ENCODE data around the gene PNCK. TPM values are rescaled to one million over a fixed set of nuclear protein-coding genes. Genes with fewer than 3 reads are reported as not detected.

Gene PNCK
- total and polyA plus RNA-seq, 2 of the 13 experiments (the other 11 are each of a cell fraction or from before 2014, with no cell fraction given): 33.1 TPM; not detected in 1

DNA sequence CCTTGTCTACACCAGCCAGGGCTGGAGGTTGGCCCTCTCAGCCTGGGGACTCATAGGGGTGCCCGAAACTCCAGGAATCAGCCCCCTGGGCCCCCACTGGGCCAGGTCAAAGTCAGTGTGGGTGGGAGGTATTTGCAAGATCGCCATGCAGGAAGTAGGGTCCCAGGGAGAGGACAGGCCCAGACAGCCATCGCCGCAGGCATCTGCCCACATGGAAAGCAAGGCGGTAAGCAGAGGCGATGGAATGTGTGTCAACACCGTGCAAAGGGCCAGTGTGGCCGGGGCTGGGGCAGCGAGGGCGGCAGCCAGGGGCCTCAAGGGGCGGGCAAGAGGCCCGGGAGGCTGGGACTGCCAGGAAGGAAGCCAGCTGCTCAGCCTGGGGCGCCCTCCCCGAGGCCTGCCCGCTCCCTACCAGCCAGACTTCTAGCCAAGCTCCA is 45.9 kb downstream of the PNCK start:
- peak; percentile 68 for ATAC-seq
- peak; percentile 80 for DNase-seq (ENCODE audit: low spot score)
- Histone ChIP-seq H3K27ac (ENCODE audit: extremely low read length, insufficient read depth, low read length) (peak overlapping the region; percentile 100), H3K36me3 (replicated peaks in 1 of 2; ENCODE audit: control insufficient read depth in 1 of 2, insufficient read depth in 2 of 2, low read length in 2 of 2) (no peaks in the 10 kb centered on the region), H3K9ac (ENCODE audit: insufficient read depth, low read depth, low read length) (peak overlapping the region; percentile 84), H3K4me3 (replicated peaks in 1 of 3; ENCODE audit: insufficient read depth in 1 of 3, low read depth in 2 of 3, low read length in 3 of 3) (peak overlapping the region in 1 of 3 experiments; percentile 37; a peak in 2 of 6 replicates), H3K4me2 (ENCODE audit: low read depth, low read length) (peak overlapping the region; percentile 63), H3K27me3 (ENCODE audit: control insufficient read depth in 1 of 2, insufficient read depth in 2 of 2, low read length in 2 of 2) (no peaks in the 10 kb centered on the region), H4K20me1 (ENCODE audit: insufficient read depth, low read length) (no peaks in the 10 kb centered on the region), H3K4me1 (ENCODE audit: insufficient read depth, low read length) (peaks cover 86% of the 10 kb centered on the region), H3K79me2 (ENCODE audit: insufficient read depth, low read length) (peaks cover 22% of the 10 kb centered on the region), H3K9me3 (ENCODE audit: low read length) (no peaks in the 10 kb centered on the region), H2AFZ (ENCODE audit: low read length) (no peak overlapping the region)
- intact Hi-C loops (cut with micrococcal nuclease; ENCODE audit: unreplicated experiment) (no loop called here), in situ Hi-C loops (cut with HindIII; ENCODE audit: extremely low pct_ligation_motif_present, low pct_unique_long_range_greater_than_20kb) (no loop called here)
- peak; percentile 76 for FAIRE-seq
- POLR2A ChIA-PET: interaction anchor here (1.9 to 11.8 kb wide), 5 partner anchors 9 to 301 kb away, joined by 4 to 596 read pairs (median 144); partner anchors contain the start of genes CCNQ and DUSP9
- no TSS peak for BruUV-seq (replicated peaks)
- WGBS (ENCODE audit: low lambda C conversion rate): no CpG with 5 or more reads among the region's 15 CpGs
- CTCF ChIA-PET (ENCODE audit: low intra/inter-chr PET ratio, low total read pairs): no interaction called here
- TF ChIP-seq POLR2A (IDR thresholded peaks at IDR 0.05; ENCODE audit: insufficient read depth in 1 of 2, low read depth in 2 of 2, low read length in 2 of 2): peak in 1 of 2 experiments; percentile 66; a peak in 1 of 4 replicates
- peak; percentile 90 for TF ChIP-seq NCOA2 (CRISPR knock-in tag; IDR thresholded peaks at IDR 0.05)
- TF ChIP-seq ISL2 (CRISPR knock-in tag; IDR thresholded peaks at IDR 0.05): peak; percentile 75; the same call in 1 of the 2 replicates
- TF ChIP-seq, protein P1, sequence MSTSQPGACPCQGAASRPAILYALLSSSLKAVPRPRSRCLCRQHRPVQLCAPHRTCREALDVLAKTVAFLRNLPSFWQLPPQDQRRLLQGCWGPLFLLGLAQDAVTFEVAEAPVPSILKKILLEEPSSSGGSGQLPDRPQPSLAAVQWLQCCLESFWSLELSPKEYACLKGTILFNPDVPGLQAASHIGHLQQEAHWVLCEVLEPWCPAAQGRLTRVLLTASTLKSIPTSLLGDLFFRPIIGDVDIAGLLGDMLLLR (CRISPR knock-in tag; IDR thresholded peaks at IDR 0.05): peak; percentile 68; the same call in 1 of the 2 replicates
- TF ChIP-seq, protein P2, sequence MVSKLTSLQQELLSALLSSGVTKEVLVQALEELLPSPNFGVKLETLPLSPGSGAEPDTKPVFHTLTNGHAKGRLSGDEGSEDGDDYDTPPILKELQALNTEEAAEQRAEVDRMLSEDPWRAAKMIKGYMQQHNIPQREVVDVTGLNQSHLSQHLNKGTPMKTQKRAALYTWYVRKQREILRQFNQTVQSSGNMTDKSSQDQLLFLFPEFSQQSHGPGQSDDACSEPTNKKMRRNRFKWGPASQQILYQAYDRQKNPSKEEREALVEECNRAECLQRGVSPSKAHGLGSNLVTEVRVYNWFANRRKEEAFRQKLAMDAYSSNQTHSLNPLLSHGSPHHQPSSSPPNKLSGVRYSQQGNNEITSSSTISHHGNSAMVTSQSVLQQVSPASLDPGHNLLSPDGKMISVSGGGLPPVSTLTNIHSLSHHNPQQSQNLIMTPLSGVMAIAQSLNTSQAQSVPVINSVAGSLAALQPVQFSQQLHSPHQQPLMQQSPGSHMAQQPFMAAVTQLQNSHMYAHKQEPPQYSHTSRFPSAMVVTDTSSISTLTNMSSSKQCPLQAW (CRISPR knock-in tag; IDR thresholded peaks at IDR 0.05): no peak
- peak; percentile 77; the same call in 1 of the 2 replicates for TF ChIP-seq REPIN1 (CRISPR knock-in tag; IDR thresholded peaks at IDR 0.05; ENCODE audit: borderline replicate concordance, low read depth)
- peak; percentile 64; the same call in 1 of the 2 replicates for TF ChIP-seq ZNF124 (CRISPR knock-in tag; IDR thresholded peaks at IDR 0.05)
- TF ChIP-seq TOPORS (CRISPR knock-in tag; IDR thresholded peaks at IDR 0.05): peak; percentile 87
- TF ChIP-seq HOXA3 (CRISPR knock-in tag; IDR thresholded peaks at IDR 0.05): peak; percentile 79
- TF ChIP-seq, protein P3, sequence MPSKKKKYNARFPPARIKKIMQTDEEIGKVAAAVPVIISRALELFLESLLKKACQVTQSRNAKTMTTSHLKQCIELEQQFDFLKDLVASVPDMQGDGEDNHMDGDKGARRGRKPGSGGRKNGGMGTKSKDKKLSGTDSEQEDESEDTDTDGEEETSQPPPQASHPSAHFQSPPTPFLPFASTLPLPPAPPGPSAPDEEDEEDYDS (CRISPR knock-in tag; IDR thresholded peaks at IDR 0.05): peak; percentile 36; the same call in 1 of the 2 replicates
- no peak for TF ChIP-seq SOX13 (IDR thresholded peaks at IDR 0.05)
- peak in 1 of 2 experiments; percentile 62; a peak in 2 of 4 replicates for TF ChIP-seq SOX13 (CRISPR knock-in tag; conservative IDR thresholded peaks at IDR 0.05 in 1 of 2, IDR thresholded peaks at IDR 0.05 in 1 of 2)
- TF ChIP-seq HNRNPL (IDR thresholded peaks at IDR 0.05; ENCODE audit: low read depth, low read length): peak; percentile 94
- TF ChIP-seq, protein P4, sequence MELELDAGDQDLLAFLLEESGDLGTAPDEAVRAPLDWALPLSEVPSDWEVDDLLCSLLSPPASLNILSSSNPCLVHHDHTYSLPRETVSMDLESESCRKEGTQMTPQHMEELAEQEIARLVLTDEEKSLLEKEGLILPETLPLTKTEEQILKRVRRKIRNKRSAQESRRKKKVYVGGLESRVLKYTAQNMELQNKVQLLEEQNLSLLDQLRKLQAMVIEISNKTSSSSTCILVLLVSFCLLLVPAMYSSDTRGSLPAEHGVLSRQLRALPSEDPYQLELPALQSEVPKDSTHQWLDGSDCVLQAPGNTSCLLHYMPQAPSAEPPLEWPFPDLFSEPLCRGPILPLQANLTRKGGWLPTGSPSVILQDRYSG (CRISPR knock-in tag; IDR thresholded peaks at IDR 0.05): 0 out of 2 replicates have a peak, but pooled peaks have one; percentile 63
- TF ChIP-seq MAZ (IDR thresholded peaks at IDR 0.05; ENCODE audit: borderline replicate concordance, low read depth, low read length): 0 out of 2 replicates have a peak, but pooled peaks have one; percentile 26
- 0 out of 2 replicates have a peak, but pooled peaks have one; percentile 23 for TF ChIP-seq MAZ (CRISPR knock-in tag; IDR thresholded peaks at IDR 0.05; ENCODE audit: low read depth)
- no peak; the same call in 1 of the 2 replicates for TF ChIP-seq PHF8 (CRISPR knock-in tag; IDR thresholded peaks at IDR 0.05)
- TF ChIP-seq ZNF841 (CRISPR knock-in tag; IDR thresholded peaks at IDR 0.05; ENCODE audit: borderline replicate concordance): no peak
- TF ChIP-seq RARA (CRISPR knock-in tag; IDR thresholded peaks at IDR 0.05): peak; percentile 86
- TF ChIP-seq ZC3H4 (CRISPR knock-in tag; IDR thresholded peaks at IDR 0.05; ENCODE audit: borderline replicate concordance): peak; percentile 93; the same call in 1 of the 2 replicates
- 0 out of 2 replicates have a peak, but pooled peaks have one; percentile 22 for TF ChIP-seq ZKSCAN8 (CRISPR knock-in tag; IDR thresholded peaks at IDR 0.05; ENCODE audit: borderline replicate concordance)
- 0 out of 2 replicates have a peak, but pooled peaks have one; percentile 64 for TF ChIP-seq NKX3-1 (CRISPR knock-in tag; IDR thresholded peaks at IDR 0.05)
- TF ChIP-seq RXRB (CRISPR knock-in tag; IDR thresholded peaks at IDR 0.05; ENCODE audit: borderline replicate concordance): peak; percentile 75

All from HepG2 (cell line).